ENCODE measurements around the gene TRPV3.

The TRPV3 gene

DNA sequence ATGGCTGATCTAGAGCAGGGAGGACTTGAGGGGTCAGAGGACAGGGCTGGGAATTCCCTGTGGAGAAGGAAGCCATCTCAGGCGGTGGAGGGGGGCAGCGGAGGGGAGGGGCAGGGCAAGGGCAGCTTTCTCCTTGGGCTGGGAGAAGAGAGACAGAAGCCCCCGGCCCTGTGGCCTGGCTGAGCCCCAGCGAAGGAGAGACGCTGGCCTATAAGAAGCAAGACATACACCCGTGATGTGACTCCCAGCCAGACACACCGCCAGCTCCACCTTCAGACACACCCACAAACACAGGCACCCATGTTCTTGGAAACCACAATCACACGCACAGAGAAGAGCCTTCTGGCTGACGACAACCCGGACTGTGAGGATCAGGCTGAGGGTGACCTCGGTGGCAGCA lies 10.0 kb downstream of the TRPV3 start:
- Histone ChIP-seq H3K4me3 (ENCODE audit: low read depth, low read length) (no peak overlapping the region), H3K36me3 (replicated peaks) (no peaks in the 10 kb centered on the region), H3K27me3 (replicated peaks) (no peaks in the 10 kb centered on the region), H3K27ac (no peak overlapping the region)
- no peak for DNase-seq
- in situ Hi-C loops (cut with HindIII; ENCODE audit: low pct_ligation_motif_present, low sequenced_read_pairs): no loop called here
- TF ChIP-seq, protein P1, sequence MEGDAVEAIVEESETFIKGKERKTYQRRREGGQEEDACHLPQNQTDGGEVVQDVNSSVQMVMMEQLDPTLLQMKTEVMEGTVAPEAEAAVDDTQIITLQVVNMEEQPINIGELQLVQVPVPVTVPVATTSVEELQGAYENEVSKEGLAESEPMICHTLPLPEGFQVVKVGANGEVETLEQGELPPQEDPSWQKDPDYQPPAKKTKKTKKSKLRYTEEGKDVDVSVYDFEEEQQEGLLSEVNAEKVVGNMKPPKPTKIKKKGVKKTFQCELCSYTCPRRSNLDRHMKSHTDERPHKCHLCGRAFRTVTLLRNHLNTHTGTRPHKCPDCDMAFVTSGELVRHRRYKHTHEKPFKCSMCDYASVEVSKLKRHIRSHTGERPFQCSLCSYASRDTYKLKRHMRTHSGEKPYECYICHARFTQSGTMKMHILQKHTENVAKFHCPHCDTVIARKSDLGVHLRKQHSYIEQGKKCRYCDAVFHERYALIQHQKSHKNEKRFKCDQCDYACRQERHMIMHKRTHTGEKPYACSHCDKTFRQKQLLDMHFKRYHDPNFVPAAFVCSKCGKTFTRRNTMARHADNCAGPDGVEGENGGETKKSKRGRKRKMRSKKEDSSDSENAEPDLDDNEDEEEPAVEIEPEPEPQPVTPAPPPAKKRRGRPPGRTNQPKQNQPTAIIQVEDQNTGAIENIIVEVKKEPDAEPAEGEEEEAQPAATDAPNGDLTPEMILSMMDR (IDR thresholded peaks at IDR 0.05; ENCODE audit: low read depth, low read length, missing control alignments): no peak

DNA sequence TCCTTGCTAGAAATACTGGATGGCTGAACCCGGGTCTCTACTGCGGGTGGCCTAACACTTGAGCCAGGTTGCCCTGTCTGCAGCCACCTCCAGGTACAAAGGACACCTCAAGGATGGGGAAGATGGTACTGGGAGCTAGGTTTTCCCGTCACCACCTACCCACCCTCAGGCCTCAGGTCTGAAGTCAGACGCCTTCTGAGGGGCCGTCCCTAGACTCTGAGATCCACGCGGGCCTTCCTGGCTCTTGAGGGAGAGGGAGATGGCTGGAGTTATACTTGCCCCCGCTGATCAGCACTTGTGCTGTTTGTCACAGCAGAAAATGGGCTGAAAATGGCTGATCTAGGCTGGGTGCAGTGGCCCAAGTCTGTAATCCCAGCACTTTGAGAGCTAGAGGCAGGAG lies 10.6 kb downstream of the TRPV3 start:
- DNase-seq: no peak
- no peaks in the 10 kb centered on the region for H3K36me3 ChIP-seq (replicated peaks)
- in situ Hi-C loops (cut with HindIII; ENCODE audit: low pct_ligation_motif_present, low sequenced_read_pairs): no loop called here
- H3K4me3 ChIP-seq (ENCODE audit: low read depth, low read length): no peak overlapping the region
- no peak overlapping the region for H3K27ac ChIP-seq
- no peaks in the 10 kb centered on the region for H3K27me3 ChIP-seq (replicated peaks)
- TF ChIP-seq, protein P1 (IDR thresholded peaks at IDR 0.05; ENCODE audit: low read depth, low read length, missing control alignments): no peak

DNA sequence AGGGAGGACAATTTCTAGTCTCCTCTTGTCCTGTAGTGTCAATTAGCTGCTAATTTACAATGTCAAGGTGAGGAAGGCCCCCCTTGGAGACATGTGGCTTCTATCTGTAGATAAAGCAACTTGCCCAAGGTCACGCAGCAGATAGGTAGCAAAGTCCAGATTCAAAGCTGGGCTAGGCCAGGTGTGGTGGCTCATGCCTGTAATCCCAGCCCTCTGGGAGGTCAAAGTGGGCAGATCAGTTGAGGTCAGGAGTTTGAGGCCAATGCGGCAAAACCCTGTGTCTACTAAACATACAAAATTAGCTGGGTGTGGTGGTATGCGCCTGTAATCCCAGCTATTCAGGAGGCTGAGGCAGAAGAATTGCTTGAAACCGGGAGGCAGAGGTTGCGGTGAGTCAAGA lies 11.1 kb downstream of the TRPV3 start:
- Histone ChIP-seq H3K27ac (no peak overlapping the region), H3K27me3 (replicated peaks) (no peaks in the 10 kb centered on the region), H3K36me3 (replicated peaks) (no peaks in the 10 kb centered on the region), H3K4me3 (ENCODE audit: low read depth, low read length) (no peak overlapping the region)
- in situ Hi-C loops (cut with HindIII; ENCODE audit: low pct_ligation_motif_present, low sequenced_read_pairs): no loop called here
- DNase-seq: no peak
- TF ChIP-seq, protein P1 (IDR thresholded peaks at IDR 0.05; ENCODE audit: low read depth, low read length, missing control alignments): no peak

DNA sequence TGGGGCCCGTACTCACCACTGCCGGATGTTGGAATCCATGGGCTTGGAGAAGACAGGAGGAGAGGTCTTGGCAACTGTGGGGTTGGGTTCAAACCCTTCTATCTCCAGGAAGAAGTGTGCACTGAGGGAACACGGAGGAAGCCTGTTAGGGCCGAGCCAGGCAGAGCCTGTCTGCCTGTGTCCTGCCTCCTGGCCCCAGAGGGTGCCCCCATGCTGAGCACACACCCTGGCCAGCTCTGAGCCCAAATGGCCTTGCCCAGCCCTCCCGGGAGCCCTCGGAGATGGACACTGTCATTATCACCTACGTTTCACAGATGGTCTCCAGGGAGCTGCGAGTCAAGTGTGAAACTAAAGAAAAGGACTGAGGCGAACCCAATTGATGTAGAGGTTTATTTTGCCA lies 12.5 kb downstream of the TRPV3 start:
- TF ChIP-seq, protein P1 (IDR thresholded peaks at IDR 0.05; ENCODE audit: low read depth, low read length, missing control alignments): no peak
- in situ Hi-C loops (cut with HindIII; ENCODE audit: low pct_ligation_motif_present, low sequenced_read_pairs): no loop called here
- no peak overlapping the region for H3K4me3 ChIP-seq (ENCODE audit: low read depth, low read length)
- DNase-seq: no peak
- H3K36me3 ChIP-seq (replicated peaks): no peaks in the 10 kb centered on the region
- no peaks in the 10 kb centered on the region for H3K27me3 ChIP-seq (replicated peaks)
- H3K27ac ChIP-seq: no peak overlapping the region

DNA sequence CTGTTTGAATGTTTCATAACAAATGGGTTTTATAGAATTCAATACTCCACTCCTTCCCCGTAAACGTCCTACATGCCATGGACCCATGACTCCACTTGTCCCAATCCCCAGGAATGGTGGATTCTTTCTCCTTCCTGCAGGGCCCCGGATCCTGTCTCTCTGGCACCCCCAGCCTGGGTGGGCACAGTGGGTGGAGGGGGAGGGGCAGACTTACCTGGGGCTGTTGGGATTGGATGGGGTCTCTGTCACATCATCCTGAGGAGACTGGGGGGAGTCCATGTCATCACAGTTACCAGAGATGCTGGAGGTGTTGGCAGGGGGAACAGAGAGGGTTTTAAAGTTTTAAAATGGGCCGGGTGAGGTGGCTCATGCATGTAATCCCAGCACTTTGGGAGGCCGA lies 13.2 kb downstream of the TRPV3 start:
- no peak for DNase-seq
- in situ Hi-C loops (cut with HindIII; ENCODE audit: low pct_ligation_motif_present, low sequenced_read_pairs): no loop called here
- TF ChIP-seq, protein P1 (IDR thresholded peaks at IDR 0.05; ENCODE audit: low read depth, low read length, missing control alignments): no peak
- H3K27ac ChIP-seq: no peak overlapping the region
- no peaks in the 10 kb centered on the region for H3K27me3 ChIP-seq (replicated peaks)
- H3K4me3 ChIP-seq (ENCODE audit: low read depth, low read length): no peak overlapping the region
- no peaks in the 10 kb centered on the region for H3K36me3 ChIP-seq (replicated peaks)

DNA sequence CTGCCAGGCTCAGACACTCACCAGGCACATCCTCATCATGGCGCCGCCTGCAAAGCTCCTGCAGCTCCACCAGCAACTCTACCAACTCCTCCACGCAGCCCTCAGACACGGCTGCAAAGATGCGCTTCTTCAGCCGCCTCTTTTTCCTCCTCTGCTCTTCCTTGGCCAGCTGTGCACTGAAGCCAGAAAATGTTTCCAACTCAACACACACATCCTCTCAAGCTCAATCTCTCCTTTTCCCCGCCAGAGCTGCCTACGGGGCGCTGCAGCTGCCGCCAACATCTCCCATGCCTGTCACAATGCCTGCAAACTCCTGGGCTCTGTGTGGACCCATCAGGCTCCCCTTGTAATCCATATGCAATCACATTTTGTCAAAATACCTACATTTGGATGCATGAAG lies 14.2 kb downstream of the TRPV3 start:
- TF ChIP-seq, protein P1 (IDR thresholded peaks at IDR 0.05; ENCODE audit: low read depth, low read length, missing control alignments): no peak
- no peak for DNase-seq
- in situ Hi-C loops (cut with HindIII; ENCODE audit: low pct_ligation_motif_present, low sequenced_read_pairs): no loop called here

More for the DNA sequence above, 14.2 kb downstream of the TRPV3 start:
- Histone ChIP-seq H3K27me3 (replicated peaks) (no peaks in the 10 kb centered on the region), H3K36me3 (replicated peaks) (no peaks in the 10 kb centered on the region), H3K27ac (no peak overlapping the region), H3K4me3 (ENCODE audit: low read depth, low read length) (no peak overlapping the region)

Data from brain microvascular endothelial cell (primary cell).